WTC11 (cell line): ENCODE data around the gene LGR6. TPM values are rescaled to one million over a fixed set of nuclear protein-coding genes. Genes with fewer than 3 reads are reported as not detected.

Experiments
- ATAC-seq: fragments of 200-7000 bp; cut with Tn5 transposase; 2 replicates; pipeline ENCODE4 v1.10.0; 2021; ENCODE audit warnings: mild to moderate bottlenecking, moderate library complexity
- CTCF ChIA-PET: fragments of 300-600 bp; sonication (Branson Sonifier 250); formaldehyde crosslinking; loops from one replicate; lab custom pipeline; 2021; ENCODE audit warnings: antibody characterized with exemption; lab: Charles Lee
- POLR2A ChIA-PET: fragments of 350-600 bp; sonication (Branson Sonifier 250); formaldehyde crosslinking; loops from one replicate; lab custom pipeline; 2021; ENCODE audit warnings: antibody characterized with exemption; lab: Charles Lee
- DNase-seq: peaks from one replicate; pipeline ENCODE4 v3.0.0; 2021; ENCODE audit warnings: low spot score
- H3K27ac Mint-ChIP-seq: 2 replicates; pipeline ENCODE4 v1.8.0; 2021; ENCODE audit warnings: mixed read lengths
- H3K27me3 Mint-ChIP-seq: 2 replicates; pipeline ENCODE4 v1.8.0; 2021; ENCODE audit warnings: low read depth, mild to moderate bottlenecking, moderate library complexity, mixed read lengths
- H3K36me3 Mint-ChIP-seq: 2 replicates; pipeline ENCODE4 v1.8.0; 2021; ENCODE audit warnings: mixed read lengths
- H3K4me1 Mint-ChIP-seq: 2 replicates; pipeline ENCODE4 v1.8.0; 2022; ENCODE audit warnings: mixed read lengths
- H3K4me3 Mint-ChIP-seq: 2 replicates; pipeline ENCODE4 v1.8.0; 2021; ENCODE audit warnings: mild to moderate bottlenecking, moderate library complexity, mixed read lengths
- H3K9me3 Mint-ChIP-seq: 2 replicates; pipeline ENCODE4 v1.8.0; 2021; ENCODE audit warnings: mixed read lengths
- ATF1 ChIP-seq: sonication (generic); formaldehyde crosslinking; IDR thresholded peaks from 2 replicates; pipeline ENCODE4 v1.8.1; 2023; ENCODE audit warnings: mild to moderate bottlenecking, moderate library complexity, missing genetic modification reagents
- ATF6 ChIP-seq: sonication (generic); formaldehyde crosslinking; IDR thresholded peaks from 2 replicates; pipeline ENCODE4 v1.8.1; 2023; ENCODE audit warnings: mild to moderate bottlenecking, missing genetic modification reagents
- CBFB ChIP-seq: sonication (generic); formaldehyde crosslinking; IDR thresholded peaks from 2 replicates; pipeline ENCODE4 v1.8.1; 2022; ENCODE audit warnings: mild to moderate bottlenecking, low read depth, missing genetic modification reagents
- CREM ChIP-seq: sonication (generic); formaldehyde crosslinking; IDR thresholded peaks from 2 replicates; pipeline ENCODE4 v1.8.1; 2022; ENCODE audit warnings: mild to moderate bottlenecking, missing genetic modification reagents, moderate library complexity
- FOXJ3 ChIP-seq: sonication (generic); formaldehyde crosslinking; IDR thresholded peaks from 2 replicates; pipeline ENCODE4 v1.9.0; 2021; ENCODE audit warnings: missing genetic modification reagents, mild to moderate bottlenecking, borderline replicate concordance
- FOXP4 ChIP-seq: sonication (generic); formaldehyde crosslinking; IDR thresholded peaks from 2 replicates; pipeline ENCODE4 v1.8.0; 2022; ENCODE audit warnings: mild to moderate bottlenecking, missing genetic modification reagents
- GRHL2 ChIP-seq: fragments of 250-450 bp; sonication (Bioruptor Pico); IDR thresholded peaks from 2 replicates; pipeline ENCODE4 v1.8.0; 2022; ENCODE audit warnings: mild to moderate bottlenecking, moderate library complexity; ENCODE audit not compliant: insufficient replicate concordance, severe bottlenecking
- KAT7 ChIP-seq: sonication (generic); formaldehyde crosslinking; IDR thresholded peaks from 2 replicates; pipeline ENCODE4 v1.8.1; 2023; ENCODE audit warnings: missing genetic modification reagents, mild to moderate bottlenecking, borderline replicate concordance
- NR1H2 ChIP-seq: sonication (generic); formaldehyde crosslinking; IDR thresholded peaks from 2 replicates; pipeline ENCODE4 v1.9.0; 2021; ENCODE audit warnings: mild to moderate bottlenecking, moderate library complexity, missing genetic modification reagents
- NR2C2 ChIP-seq: sonication (generic); formaldehyde crosslinking; IDR thresholded peaks from 2 replicates; pipeline ENCODE4 v1.8.0; 2022; ENCODE audit warnings: mild to moderate bottlenecking, missing genetic modification reagents
- PREB ChIP-seq: sonication (generic); formaldehyde crosslinking; IDR thresholded peaks from 2 replicates; pipeline ENCODE4 v1.8.1; 2022; ENCODE audit warnings: mild to moderate bottlenecking, missing genetic modification reagents, moderate library complexity, borderline replicate concordance
- PRRX2 ChIP-seq: fragments of 250-450 bp; sonication (Bioruptor Pico); IDR thresholded peaks from 2 replicates; pipeline ENCODE4 v1.8.0; 2021; ENCODE audit warnings: mild to moderate bottlenecking
- USF2 ChIP-seq: sonication (generic); formaldehyde crosslinking; IDR thresholded peaks from 2 replicates; pipeline ENCODE4 v1.8.1; 2023; ENCODE audit warnings: mild to moderate bottlenecking, missing genetic modification reagents, moderate library complexity
- ZNF138 ChIP-seq: sonication (generic); formaldehyde crosslinking; conservative IDR thresholded peaks from 2 replicates; pipeline ENCODE4 v1.8.1; 2022; ENCODE audit warnings: mild to moderate bottlenecking, moderate library complexity, missing genetic modification reagents
- ZNF263 ChIP-seq: sonication (generic); formaldehyde crosslinking; IDR thresholded peaks from 2 replicates; pipeline ENCODE4 v1.8.1; 2022; ENCODE audit warnings: low read depth, mild to moderate bottlenecking, moderate library complexity, missing genetic modification reagents
- total RNA-seq: library from RNA; stranded (reverse); gene quantifications from 3 replicates; pipeline ENCODE4 v1.2.3, GENCODE V29; 2021
- TF ChIP-seq, protein P1 (sequence below): fragments of 200-600 bp; IDR thresholded peaks from 2 replicates; pipeline ENCODE4 v1.8.0; 2022; ENCODE audit warnings: antibody characterized with exemption
- TF ChIP-seq, protein P2 (sequence below): sonication (generic); formaldehyde crosslinking; IDR thresholded peaks from 2 replicates; pipeline ENCODE4 v1.8.1; 2023; ENCODE audit warnings: mild to moderate bottlenecking, missing genetic modification reagents, moderate library complexity
- TF ChIP-seq, protein P3 (sequence below): sonication (generic); formaldehyde crosslinking; IDR thresholded peaks from 2 replicates; pipeline ENCODE4 v1.8.1; 2023; ENCODE audit warnings: mild to moderate bottlenecking, moderate library complexity, missing genetic modification reagents
- TF ChIP-seq, protein P4 (sequence below): sonication (generic); formaldehyde crosslinking; conservative IDR thresholded peaks from 2 replicates; pipeline ENCODE4 v1.8.1; 2022; ENCODE audit warnings: mild to moderate bottlenecking, missing genetic modification reagents

LGR6 gene
- total RNA-seq, 1 experiment from 2014 or later, result 1.1 TPM

- TF ChIP-seq, protein P1, sequence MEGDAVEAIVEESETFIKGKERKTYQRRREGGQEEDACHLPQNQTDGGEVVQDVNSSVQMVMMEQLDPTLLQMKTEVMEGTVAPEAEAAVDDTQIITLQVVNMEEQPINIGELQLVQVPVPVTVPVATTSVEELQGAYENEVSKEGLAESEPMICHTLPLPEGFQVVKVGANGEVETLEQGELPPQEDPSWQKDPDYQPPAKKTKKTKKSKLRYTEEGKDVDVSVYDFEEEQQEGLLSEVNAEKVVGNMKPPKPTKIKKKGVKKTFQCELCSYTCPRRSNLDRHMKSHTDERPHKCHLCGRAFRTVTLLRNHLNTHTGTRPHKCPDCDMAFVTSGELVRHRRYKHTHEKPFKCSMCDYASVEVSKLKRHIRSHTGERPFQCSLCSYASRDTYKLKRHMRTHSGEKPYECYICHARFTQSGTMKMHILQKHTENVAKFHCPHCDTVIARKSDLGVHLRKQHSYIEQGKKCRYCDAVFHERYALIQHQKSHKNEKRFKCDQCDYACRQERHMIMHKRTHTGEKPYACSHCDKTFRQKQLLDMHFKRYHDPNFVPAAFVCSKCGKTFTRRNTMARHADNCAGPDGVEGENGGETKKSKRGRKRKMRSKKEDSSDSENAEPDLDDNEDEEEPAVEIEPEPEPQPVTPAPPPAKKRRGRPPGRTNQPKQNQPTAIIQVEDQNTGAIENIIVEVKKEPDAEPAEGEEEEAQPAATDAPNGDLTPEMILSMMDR, result no peak
- no peak for TF ChIP-seq FOXJ3
- TF ChIP-seq USF2 (CRISPR knock-in tag), result no peak
- no peak for TF ChIP-seq GRHL2
- no peak for TF ChIP-seq PREB (CRISPR knock-in tag)
- TF ChIP-seq KAT7 (CRISPR knock-in tag), result no peak
- TF ChIP-seq ATF6 (CRISPR knock-in tag), result no peak
Measured at GRCh38 chr1:202319381-202320080, 125.9 kb downstream of the LGR6 start (continued).

- H3K27me3 Mint-ChIP-seq, result no peaks in the 10 kb centered on the region
- DNase-seq (no peak), ATAC-seq (no peak)
- no peak overlapping the region for H3K4me3 Mint-ChIP-seq
- ChIA-PET CTCF (no interaction called here), POLR2A (no interaction called here)
- H3K4me1 Mint-ChIP-seq, result peaks cover 12% of the 10 kb centered on the region
- TF ChIP-seq, protein P2, sequence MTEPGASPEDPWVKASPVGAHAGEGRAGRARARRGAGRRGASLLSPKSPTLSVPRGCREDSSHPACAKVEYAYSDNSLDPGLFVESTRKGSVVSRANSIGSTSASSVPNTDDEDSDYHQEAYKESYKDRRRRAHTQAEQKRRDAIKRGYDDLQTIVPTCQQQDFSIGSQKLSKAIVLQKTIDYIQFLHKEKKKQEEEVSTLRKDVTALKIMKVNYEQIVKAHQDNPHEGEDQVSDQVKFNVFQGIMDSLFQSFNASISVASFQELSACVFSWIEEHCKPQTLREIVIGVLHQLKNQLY (CRISPR knock-in tag), result no peak
- no peak overlapping the region for H3K27ac Mint-ChIP-seq
- no peaks in the 10 kb centered on the region for H3K36me3 Mint-ChIP-seq
- no peaks in the 10 kb centered on the region for H3K9me3 Mint-ChIP-seq
Measured at GRCh38 chr1:202320081-202320405, 126.4 kb downstream of the LGR6 start.

GRCh38 chr1:202323731-202324130 lies 130.1 kb downstream of the LGR6 start:
- Mint-ChIP-seq H3K36me3 (no peaks in the 10 kb centered on the region), H3K9me3 (no peaks in the 10 kb centered on the region), H3K27ac (no peak overlapping the region), H3K4me1 (no peaks in the 10 kb centered on the region), H3K27me3 (no peaks in the 10 kb centered on the region), H3K4me3 (no peak overlapping the region)
- ATAC-seq, result no peak
- no peak for DNase-seq
- ChIA-PET POLR2A (no interaction called here), CTCF (interaction anchor here (1.3 to 1.8 kb wide), 4 partner anchors 8 to 139 kb away, joined by 4 to 8 read pairs (median 5); no protein-coding TSS in a partner anchor)
- TF ChIP-seq ATF1, result no peak
- TF ChIP-seq ZNF263 (CRISPR knock-in tag), result no peak
- TF ChIP-seq GRHL2, result no peak
- TF ChIP-seq, protein P3, sequence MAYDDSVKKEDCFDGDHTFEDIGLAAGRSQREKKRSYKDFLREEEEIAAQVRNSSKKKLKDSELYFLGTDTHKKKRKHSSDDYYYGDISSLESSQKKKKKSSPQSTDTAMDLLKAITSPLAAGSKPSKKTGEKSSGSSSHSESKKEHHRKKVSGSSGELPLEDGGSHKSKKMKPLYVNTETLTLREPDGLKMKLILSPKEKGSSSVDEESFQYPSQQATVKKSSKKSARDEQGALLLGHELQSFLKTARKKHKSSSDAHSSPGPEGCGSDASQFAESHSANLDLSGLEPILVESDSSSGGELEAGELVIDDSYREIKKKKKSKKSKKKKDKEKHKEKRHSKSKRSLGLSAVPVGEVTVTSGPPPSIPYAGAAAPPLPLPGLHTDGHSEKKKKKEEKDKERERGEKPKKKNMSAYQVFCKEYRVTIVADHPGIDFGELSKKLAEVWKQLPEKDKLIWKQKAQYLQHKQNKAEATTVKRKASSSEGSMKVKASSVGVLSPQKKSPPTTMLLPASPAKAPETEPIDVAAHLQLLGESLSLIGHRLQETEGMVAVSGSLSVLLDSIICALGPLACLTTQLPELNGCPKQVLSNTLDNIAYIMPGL (CRISPR knock-in tag), result no peak
- TF ChIP-seq, protein P1, result no peak
- TF ChIP-seq ZNF138 (CRISPR knock-in tag), result no peak
- TF ChIP-seq NR1H2 (CRISPR knock-in tag), result no peak
- no peak for TF ChIP-seq CBFB (CRISPR knock-in tag)
- no peak for TF ChIP-seq FOXP4
- TF ChIP-seq NR2C2, result no peak
- TF ChIP-seq PRRX2 (CRISPR knock-in tag), result no peak
- TF ChIP-seq, protein P4, sequence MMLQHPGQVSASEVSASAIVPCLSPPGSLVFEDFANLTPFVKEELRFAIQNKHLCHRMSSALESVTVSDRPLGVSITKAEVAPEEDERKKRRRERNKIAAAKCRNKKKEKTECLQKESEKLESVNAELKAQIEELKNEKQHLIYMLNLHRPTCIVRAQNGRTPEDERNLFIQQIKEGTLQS, result no peak
- no peak for TF ChIP-seq FOXJ3
- TF ChIP-seq CREM, result no peak
